Tibial nerve (tissue), 3 donors: ENCODE results near the gene KCNMA1.

Experiments
- EP300 ChIP-seq, 2 donors: sonication (generic); formaldehyde crosslinking; IDR thresholded peaks; one replicate each; pipeline ENCODE4 v1.6.1; 2017; ENCODE audit warnings: antibody characterized with exemption in 2 of 2, mild to moderate bottlenecking in 1 of 2
- POLR2A ChIP-seq, 2 donors: fragments of 450-650 bp; IDR thresholded peaks; one replicate each; pipeline ENCODE4 v1.6.1; 2017; ENCODE audit warnings: antibody characterized with exemption in 2 of 2, mild to moderate bottlenecking in 2 of 2, moderate library complexity in 2 of 2

DNA sequence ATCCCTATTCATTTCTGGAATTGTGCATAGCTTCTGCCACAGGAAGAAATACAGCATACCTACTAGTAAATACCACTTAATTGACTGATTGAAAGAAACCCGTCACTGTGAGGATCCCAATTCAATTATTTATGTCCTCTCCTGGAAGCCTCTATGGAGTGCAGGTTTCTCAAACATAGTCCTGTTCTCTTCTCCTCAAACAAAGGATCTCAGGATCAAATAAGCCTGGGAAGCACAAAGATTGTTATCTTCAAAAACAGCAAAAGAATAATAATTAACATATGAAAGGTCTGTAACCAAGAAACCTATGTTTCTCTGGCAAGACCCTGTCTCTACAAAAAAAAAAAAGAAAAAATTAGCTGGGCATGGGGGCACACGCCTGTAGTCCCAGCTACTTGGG lies 127.3 kb downstream of the KCNMA1 start:
- TF ChIP-seq EP300 (IDR thresholded peaks at IDR 0.05) = no peak
- TF ChIP-seq POLR2A (IDR thresholded peaks at IDR 0.05) = no peak
